NCI-H1092 treated with DMSO at 0.1 percent for 48 hours (cell line): ENCODE data around the gene ZCCHC17.
"Not testable (repeated sequence)": the region's sequence is repeated elsewhere in the genome, so short reads cannot be mapped to it uniquely, and the experiment has no call there.

Experiments
- DNase-seq: peaks from one replicate; lab custom pipeline; 2025; lab: John Stamatoyannopoulos, UW

Gene ZCCHC17

GRCh38 chr1:31370565-31370964 lies 73.7 kb downstream of the ZCCHC17 start:
- no peak for DNase-seq

- DNase-seq, result no peak
These were observed 74.5 kb downstream of the ZCCHC17 start for GRCh38 chr1:31371121-31371959.

GRCh38 chr1:31372051-31372450 lies 75.2 kb downstream of the ZCCHC17 start:
- no peak for DNase-seq

GRCh38 chr1:31372751-31373055 lies 75.9 kb downstream of the ZCCHC17 start:
- DNase-seq, result no peak

DNA sequence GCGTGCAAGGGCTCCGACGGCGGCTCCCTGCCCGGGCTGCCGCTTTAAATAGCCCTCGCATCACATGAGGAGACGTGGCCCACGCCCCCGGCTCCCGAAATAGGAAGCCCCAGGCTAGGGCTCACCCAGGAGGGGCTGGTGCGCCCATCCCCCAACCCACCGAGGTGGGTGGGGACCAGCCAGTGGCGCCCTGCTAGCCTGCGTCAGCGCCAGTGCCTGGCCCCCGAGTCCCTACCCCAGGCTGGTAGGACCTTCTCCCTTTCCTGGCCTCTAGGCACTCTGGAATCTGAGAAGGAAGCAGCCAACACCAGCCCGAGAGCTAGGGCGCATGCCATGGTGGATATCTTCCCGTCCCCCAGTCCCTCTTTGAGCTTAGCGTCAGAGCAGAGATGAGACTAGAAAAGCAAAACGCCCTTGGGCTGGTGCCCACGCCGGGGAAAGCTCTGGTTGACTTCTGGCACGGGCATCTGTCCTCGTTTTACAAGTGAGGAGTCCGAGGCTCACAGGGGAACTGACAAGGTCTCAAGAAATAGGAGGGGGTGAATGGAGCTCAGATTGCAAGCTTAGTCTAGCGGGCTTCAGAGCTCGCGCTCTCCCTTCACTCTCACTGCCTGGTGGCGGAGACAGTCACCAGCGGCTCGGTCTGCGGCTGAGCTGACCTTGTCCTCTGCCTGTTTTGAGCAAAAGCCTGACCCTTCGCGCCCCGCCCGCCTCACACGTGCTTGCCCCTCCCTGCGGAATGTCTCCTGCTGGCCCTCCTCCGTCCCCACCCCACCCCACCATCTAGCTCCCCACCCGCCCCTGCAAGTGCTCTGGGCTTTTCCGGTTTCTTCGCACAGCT lies 76.4 kb downstream of the ZCCHC17 start, which contains the start of gene FABP3:
TSS of gene FABP3 (minus strand) at position 21 of the 841 bp plus-strand sequence. CDS start 62 bp downstream, outside the sequence.
- DNase-seq, result peak; percentile 73

DNA sequence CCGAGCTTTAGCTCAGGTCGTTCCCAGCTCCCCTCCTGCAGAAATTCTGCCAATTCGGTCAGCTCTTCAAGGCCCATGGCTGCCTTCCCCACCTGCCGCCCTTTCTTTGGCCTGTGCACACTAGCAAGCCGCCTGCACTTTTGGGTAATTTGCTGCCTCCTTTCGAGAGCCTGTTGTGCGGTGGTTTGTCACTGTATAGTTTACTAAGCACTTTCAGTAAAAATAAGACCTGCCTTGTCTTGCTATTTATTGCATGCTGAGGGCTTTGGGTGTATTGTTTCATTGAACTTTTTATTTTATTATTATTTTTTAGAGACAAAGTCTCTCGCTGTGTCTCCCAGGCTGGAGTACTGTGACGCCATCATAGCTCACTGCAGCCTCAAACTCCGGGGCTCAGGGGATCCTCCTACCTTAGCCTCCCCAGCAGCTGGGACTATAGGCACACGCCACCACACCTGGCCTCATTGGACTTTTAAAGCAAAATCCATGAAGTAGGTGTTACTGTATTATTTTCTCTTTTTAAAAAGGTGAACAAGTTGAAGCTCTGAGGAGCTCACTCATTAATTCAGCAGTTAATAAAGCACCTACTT lies 77.2 kb downstream of the ZCCHC17 start:
- DNase-seq, result peak; percentile 57

- DNase-seq, result no peak
These were observed 77.8 kb downstream of the ZCCHC17 start for GRCh38 chr1:31374511-31375196.

- no peak for DNase-seq
These were observed 79.7 kb downstream of the ZCCHC17 start for GRCh38 chr1:31376375-31377134.

DNA sequence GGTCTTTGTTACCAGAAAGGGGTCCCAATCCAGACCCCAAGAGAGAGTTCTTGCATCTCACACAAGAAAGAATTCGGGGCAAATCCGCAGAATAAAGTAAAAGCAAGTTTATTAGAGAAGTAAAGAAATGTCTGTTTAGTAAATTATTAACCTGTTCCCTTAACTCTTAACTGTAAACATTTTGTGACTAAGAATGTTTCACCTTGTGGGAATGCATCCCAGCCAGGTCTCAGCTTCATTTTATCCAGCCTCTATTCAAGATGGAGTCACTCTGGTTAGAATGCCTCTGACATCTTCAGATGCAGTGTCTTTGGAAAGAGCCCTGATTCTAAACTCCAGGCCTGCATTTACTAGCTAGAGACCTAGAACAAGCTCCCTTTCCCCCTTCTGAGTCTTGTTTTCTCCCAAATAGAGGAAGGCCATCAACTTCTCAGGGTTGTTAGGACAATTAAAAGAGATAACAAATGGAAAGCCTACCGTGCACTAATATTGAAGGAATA lies 80.6 kb downstream of the ZCCHC17 start:
- DNase-seq, result no peak

DNA sequence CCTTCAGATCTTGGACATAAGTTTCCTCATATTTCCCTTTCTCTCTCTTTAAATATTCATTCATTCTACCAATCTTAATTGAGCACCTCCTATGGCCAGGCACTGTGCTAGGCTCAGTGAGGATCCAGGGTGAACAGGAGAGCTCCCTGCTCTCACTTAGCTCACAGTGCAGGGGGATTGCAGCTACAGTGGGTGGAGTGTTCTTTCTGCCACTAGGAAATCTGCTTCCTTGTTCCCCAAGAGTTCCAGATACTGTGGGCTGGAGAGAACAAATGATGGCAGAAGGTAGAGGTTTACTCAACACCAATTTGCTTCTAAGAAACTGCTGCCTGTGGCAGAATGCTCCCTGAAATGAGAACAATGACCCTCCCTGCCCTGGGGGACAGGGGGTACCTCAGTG lies 81.2 kb downstream of the ZCCHC17 start:
- DNase-seq, result no peak

DNA sequence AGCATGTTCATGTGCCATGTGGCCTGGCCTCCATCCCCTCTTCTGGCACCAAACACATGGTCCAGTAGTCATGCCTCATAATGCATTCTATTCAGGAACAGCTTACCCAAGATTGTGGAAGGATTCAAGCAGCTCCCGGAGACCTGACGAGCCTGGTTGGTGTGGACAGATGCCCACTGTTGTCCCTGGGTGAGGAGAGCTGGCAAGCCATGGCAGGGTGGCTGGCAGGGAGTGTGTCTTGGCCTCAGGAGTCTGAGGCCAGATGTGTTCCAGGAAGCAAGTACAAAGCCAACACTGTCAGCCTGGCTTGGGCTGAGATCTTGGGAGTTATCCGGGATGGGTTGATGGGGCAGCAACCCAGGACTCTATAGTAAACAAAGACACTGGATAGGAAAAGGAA lies 83.3 kb downstream of the ZCCHC17 start:
- DNase-seq, result no peak

- DNase-seq, result no peak
These were observed 84.8 kb downstream of the ZCCHC17 start for GRCh38 chr1:31381394-31382294.

DNA sequence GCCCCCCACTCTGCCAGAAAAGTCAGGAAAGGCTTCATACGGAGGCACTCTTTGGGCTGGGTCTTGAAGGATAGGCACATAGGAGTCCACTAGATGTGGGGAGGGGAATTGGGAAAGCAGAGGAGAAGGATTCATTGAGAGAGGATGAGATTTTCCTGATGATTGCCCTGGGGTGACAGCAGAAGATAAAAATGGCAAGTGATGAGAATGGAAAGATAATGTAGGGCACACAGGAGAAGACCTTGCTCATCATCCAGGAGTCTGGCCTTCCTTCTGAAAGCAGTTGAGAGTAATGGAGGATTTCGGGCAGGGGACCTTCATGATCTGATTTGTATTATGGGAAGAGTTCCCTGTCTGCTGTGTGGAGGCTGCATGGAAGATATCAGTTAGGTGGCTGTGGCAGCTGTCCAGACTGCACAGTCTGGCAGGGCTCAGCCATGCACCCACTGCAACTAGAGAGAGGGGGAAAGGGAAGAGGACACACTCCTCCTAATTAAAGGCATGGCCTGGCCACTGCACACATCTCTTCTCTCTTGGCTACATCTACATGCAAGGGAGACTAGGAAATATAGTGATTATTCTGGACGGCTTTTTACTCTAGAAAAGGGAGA lies 85.7 kb downstream of the ZCCHC17 start:
- no peak for DNase-seq

- DNase-seq, result no peak
These were observed 87.1 kb downstream of the ZCCHC17 start for GRCh38 chr1:31383967-31384366.

- not testable (repeated sequence) for DNase-seq
These were observed 89.9 kb downstream of the ZCCHC17 start for GRCh38 chr1:31386576-31387243.

DNA sequence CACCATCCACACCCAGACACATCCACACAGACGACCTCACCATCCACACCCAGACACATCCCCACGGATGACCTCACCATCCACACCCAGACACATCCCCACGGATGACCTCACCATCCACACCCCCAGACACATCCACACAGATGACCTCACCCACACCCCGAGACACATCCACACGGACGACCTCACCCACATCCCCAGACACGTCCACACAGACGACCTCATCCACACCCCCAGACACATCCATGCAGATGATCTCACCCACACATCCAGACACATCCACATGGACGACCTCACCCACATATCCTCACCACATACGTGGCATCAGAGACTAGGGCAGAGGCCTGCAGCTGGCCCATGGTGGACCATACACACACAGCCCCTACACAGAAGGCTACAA lies 90.8 kb downstream of the ZCCHC17 start:
- DNase-seq, result no peak

- DNase-seq, result no peak
These were observed 92.8 kb downstream of the ZCCHC17 start for GRCh38 chr1:31389616-31390015.

DNA sequence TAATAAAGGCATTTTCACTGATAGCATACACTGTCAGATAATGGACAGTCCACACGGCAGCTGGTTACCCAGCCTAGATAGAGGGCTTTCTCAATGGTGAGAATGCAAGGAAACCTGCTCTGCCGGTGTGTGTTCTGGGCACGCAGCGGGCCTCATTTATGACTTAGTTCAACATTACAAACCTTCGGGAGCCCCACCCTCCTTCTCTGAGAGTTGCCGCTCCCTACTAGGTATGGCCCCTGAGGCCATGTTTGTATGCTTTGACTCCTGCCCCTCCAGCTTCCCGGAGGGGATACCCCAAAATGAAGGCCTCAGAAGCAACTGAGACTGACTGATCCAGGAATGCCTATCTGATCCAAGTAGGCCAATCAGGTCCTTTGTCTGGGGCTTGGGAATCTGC lies 93.2 kb downstream of the ZCCHC17 start:
- DNase-seq, result no peak

- DNase-seq, result no peak
These were observed 96.6 kb downstream of the ZCCHC17 start for GRCh38 chr1:31393463-31393862.
